Activated naive CD8-positive, alpha-beta T cell treated with anti-CD3 and anti-CD28 coated beads, Interleukin-2, amount 10 ng/mL, durations not matched to agents 7 days and 5 days (primary cell): Measurements from ENCODE around the gene C10orf88. TPM values are rescaled to one million over a fixed set of nuclear protein-coding genes. Genes with fewer than 3 reads are reported as not detected.

ENCODE experiments used
- total RNA-seq, 2 experiments: library from RNA; stranded (reverse); gene quantifications; one replicate each; pipeline ENCODE4 v1.2.3, GENCODE V29; 2021

The C10orf88 gene
- total RNA-seq, 2 experiments from 2014 or later = 12.2 to 15.3 TPM

Other genes with a start within 250 kb of the C10orf88 start
- 1 to 10 TPM; 3.0 to 3.4 TPM for gene CUZD1, start 108.4 kb downstream of the C10orf88 start, total RNA-seq
- 10 to 100 TPM; 15.8 to 19.1 TPM for gene FAM24B, start 74.6 kb downstream of the C10orf88 start, total RNA-seq
- gene FAM24A, start 43.6 kb downstream of the C10orf88 start, total RNA-seq = not detected
- 1 to 10 TPM; 3.5 to 4.5 TPM for gene PSTK, start 26.2 kb upstream of the C10orf88 start, total RNA-seq
- gene IKZF5, start 54.6 kb upstream of the C10orf88 start, total RNA-seq = 10 to 100 TPM; 18.5 to 20.9 TPM
- gene ACADSB, start 54.8 kb upstream of the C10orf88 start, total RNA-seq = 10 to 100 TPM; 24.2 to 26.2 TPM
- not detected for gene HMX3, start 181.7 kb upstream of the C10orf88 start, total RNA-seq
- not detected for gene HMX2, start 193.9 kb upstream of the C10orf88 start, total RNA-seq
- gene BUB3, start 200.2 kb upstream of the C10orf88 start, total RNA-seq = 100 to 1,000 TPM; 254 to 265 TPM